HepG2 (cell line): ENCODE measurements around the gene TAMALIN. TPM values are rescaled to one million over a fixed set of nuclear protein-coding genes. Genes with fewer than 3 reads are reported as not detected.

Experiments
- ATF5 ChIP-seq: sonication (generic); formaldehyde crosslinking; IDR thresholded peaks from 2 replicates; pipeline ENCODE4 v1.4.0; 2020; ENCODE audit warnings: mild to moderate bottlenecking, low read depth, missing genetic modification reagents
- GRHL1 ChIP-seq: sonication (generic); formaldehyde crosslinking; conservative IDR thresholded peaks from 2 replicates; pipeline ENCODE4 v1.8.0; 2022; ENCODE audit warnings: missing genetic modification reagents
- HNF1B ChIP-seq: sonication (generic); formaldehyde crosslinking; IDR thresholded peaks from 2 replicates; pipeline ENCODE4 v1.5.1; 2020; ENCODE audit warnings: mild to moderate bottlenecking, moderate library complexity, missing genetic modification reagents
- NCOR1 ChIP-seq: fragments of 200-600 bp; sonication (generic); IDR thresholded peaks from 2 replicates; pipeline ENCODE4 v1.7.0; 2017; ENCODE audit warnings: antibody characterized with exemption, low read length, borderline replicate concordance
- POLR2G ChIP-seq: fragments of 200-400 bp; formaldehyde crosslinking; IDR thresholded peaks from 2 replicates; pipeline ENCODE4 v1.6.1; 2018; ENCODE audit warnings: mild to moderate bottlenecking, low read depth, low read length, moderate library complexity
- SP4 ChIP-seq: sonication (generic); formaldehyde crosslinking; IDR thresholded peaks from 2 replicates; pipeline ENCODE4 v1.8.1; 2023; ENCODE audit warnings: mild to moderate bottlenecking, missing genetic modification reagents
- SRSF1 ChIP-seq: fragments of 200-400 bp; formaldehyde crosslinking; optimal IDR thresholded peaks from 2 replicates; pipeline ENCODE3; 2017; ENCODE audit warnings: mild to moderate bottlenecking, low read depth, low read length, moderate library complexity
- ZBED4 ChIP-seq: sonication (generic); formaldehyde crosslinking; IDR thresholded peaks from 2 replicates; pipeline ENCODE4 v1.4.0; 2020; ENCODE audit warnings: missing genetic modification reagents, borderline replicate concordance
- ZBTB38 ChIP-seq: sonication (generic); formaldehyde crosslinking; IDR thresholded peaks from 2 replicates; pipeline ENCODE4 v1.5.1; 2020; ENCODE audit warnings: mild to moderate bottlenecking, missing genetic modification reagents
- ZFP1 ChIP-seq: IDR thresholded peaks from 2 replicates; pipeline ENCODE4 v1.6.1; 2016
- ZNF260 ChIP-seq: sonication (generic); formaldehyde crosslinking; IDR thresholded peaks from 2 replicates; pipeline ENCODE4 v1.4.0; 2020; ENCODE audit warnings: missing genetic modification reagents, low read depth, mild to moderate bottlenecking, borderline replicate concordance
- ZNF30 ChIP-seq: sonication (generic); formaldehyde crosslinking; IDR thresholded peaks from 2 replicates; pipeline ENCODE4 v1.5.0; 2020; ENCODE audit warnings: mild to moderate bottlenecking, missing genetic modification reagents
- polyA plus RNA-seq, 8 experiments: library from polyadenylated mRNA; depleted of rRNA in 3 of 8; stranded (reverse) in 7 of 8; unstranded in 1 of 8; fragments of >200 nt; fragmentation: Illumina TruSeq in 4 of 8; extraction: Trizol in 4 of 8; gene quantifications; 2 replicates each; pipeline versions ENCODE4 v1.2.1 to v1.2.3, GENCODE V29; 2011 to 2016; ENCODE audit warnings: low read depth in 4 of 8, missing spikeins in 1 of 8, mixed read lengths in 1 of 8; ENCODE audit not compliant: insufficient read depth in 1 of 8
- total RNA-seq, 5 experiments: library from RNA; depleted of rRNA; stranded (reverse); fragments of >200 nt; fragmentation: Illumina TruSeq; extraction: Trizol; gene quantifications; 2 replicates each; pipeline ENCODE4 v1.2.3, GENCODE V29; 2016; ENCODE audit warnings: low read depth in 1 of 5
- TF ChIP-seq, protein P1 (sequence below): fragments of 450-650 bp; IDR thresholded peaks from 2 replicates; pipeline ENCODE4 v1.6.1; 2017
- TF ChIP-seq, protein P2 (sequence below): sonication (generic); formaldehyde crosslinking; IDR thresholded peaks from 2 replicates; pipeline ENCODE4 v1.8.1; 2023; ENCODE audit warnings: mild to moderate bottlenecking, moderate library complexity, missing genetic modification reagents
- TF ChIP-seq, protein P3 (sequence below): sonication (generic); formaldehyde crosslinking; conservative IDR thresholded peaks from 2 replicates; pipeline ENCODE4 v1.8.0; 2022; ENCODE audit warnings: low read depth, missing genetic modification reagents

The TAMALIN gene
- total and polyA plus RNA-seq, 2 of the 13 experiments (the other 11 are each of a cell fraction or from before 2014, with no cell fraction given): 2.9 to 10.9 TPM

GRCh38 chr12:52062167-52063081 is 55.7 kb downstream of the TAMALIN start (continued):
- TF ChIP-seq, protein P1, sequence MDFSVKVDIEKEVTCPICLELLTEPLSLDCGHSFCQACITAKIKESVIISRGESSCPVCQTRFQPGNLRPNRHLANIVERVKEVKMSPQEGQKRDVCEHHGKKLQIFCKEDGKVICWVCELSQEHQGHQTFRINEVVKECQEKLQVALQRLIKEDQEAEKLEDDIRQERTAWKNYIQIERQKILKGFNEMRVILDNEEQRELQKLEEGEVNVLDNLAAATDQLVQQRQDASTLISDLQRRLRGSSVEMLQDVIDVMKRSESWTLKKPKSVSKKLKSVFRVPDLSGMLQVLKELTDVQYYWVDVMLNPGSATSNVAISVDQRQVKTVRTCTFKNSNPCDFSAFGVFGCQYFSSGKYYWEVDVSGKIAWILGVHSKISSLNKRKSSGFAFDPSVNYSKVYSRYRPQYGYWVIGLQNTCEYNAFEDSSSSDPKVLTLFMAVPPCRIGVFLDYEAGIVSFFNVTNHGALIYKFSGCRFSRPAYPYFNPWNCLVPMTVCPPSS: no peak
- TF ChIP-seq SRSF1 (peak; percentile 41), HNF1B (CRISPR knock-in tag) (0 out of 2 replicates have a peak, but pooled peaks have one; percentile 25), ZNF30 (CRISPR knock-in tag) (no peak), NCOR1 (no peak), SP4 (no peak), ATF5 (0 out of 2 replicates have a peak, but pooled peaks have one; percentile 59), GRHL1 (no peak), POLR2G (0 out of 2 replicates have a peak, but pooled peaks have one; percentile 13), ZBTB38 (CRISPR knock-in tag) (no peak), ZBED4 (CRISPR knock-in tag) (no peak), ZFP1 (CRISPR knock-in tag) (no peak), ZNF260 (no peak)
- TF ChIP-seq, protein P2, sequence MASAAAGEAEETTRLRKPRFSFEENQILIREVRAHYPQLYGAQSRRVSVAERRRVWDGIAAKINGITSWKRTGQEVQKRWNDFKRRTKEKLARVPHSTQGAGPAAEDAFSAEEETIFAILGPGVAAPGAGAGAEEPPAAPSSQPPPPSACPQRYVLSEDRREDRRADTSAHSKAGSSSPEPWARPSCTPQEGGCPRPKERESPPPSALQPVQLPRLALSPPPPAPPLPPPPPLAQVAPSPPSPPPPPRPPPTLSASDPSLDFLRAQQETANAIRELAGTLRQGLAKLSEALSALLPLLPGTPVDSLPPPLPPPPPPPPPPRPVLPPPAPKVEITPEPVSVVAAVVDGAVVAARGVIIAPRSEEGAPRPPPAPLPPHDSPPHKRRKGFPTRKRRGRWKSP: no peak
- TF ChIP-seq, protein P3, sequence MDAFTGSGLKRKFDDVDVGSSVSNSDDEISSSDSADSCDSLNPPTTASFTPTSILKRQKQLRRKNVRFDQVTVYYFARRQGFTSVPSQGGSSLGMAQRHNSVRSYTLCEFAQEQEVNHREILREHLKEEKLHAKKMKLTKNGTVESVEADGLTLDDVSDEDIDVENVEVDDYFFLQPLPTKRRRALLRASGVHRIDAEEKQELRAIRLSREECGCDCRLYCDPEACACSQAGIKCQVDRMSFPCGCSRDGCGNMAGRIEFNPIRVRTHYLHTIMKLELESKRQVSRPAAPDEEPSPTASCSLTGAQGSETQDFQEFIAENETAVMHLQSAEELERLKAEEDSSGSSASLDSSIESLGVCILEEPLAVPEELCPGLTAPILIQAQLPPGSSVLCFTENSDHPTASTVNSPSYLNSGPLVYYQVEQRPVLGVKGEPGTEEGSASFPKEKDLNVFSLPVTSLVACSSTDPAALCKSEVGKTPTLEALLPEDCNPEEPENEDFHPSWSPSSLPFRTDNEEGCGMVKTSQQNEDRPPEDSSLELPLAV (CRISPR knock-in tag): no peak
